ENCODE results near the gene GPLD1. TPM values are rescaled to one million over a fixed set of nuclear protein-coding genes. Genes with fewer than 3 reads are reported as not detected.

Gene GPLD1
- total and polyA plus RNA-seq, 4 donors = 15.5 to 62.0 (median 22.2) TPM

DNA sequence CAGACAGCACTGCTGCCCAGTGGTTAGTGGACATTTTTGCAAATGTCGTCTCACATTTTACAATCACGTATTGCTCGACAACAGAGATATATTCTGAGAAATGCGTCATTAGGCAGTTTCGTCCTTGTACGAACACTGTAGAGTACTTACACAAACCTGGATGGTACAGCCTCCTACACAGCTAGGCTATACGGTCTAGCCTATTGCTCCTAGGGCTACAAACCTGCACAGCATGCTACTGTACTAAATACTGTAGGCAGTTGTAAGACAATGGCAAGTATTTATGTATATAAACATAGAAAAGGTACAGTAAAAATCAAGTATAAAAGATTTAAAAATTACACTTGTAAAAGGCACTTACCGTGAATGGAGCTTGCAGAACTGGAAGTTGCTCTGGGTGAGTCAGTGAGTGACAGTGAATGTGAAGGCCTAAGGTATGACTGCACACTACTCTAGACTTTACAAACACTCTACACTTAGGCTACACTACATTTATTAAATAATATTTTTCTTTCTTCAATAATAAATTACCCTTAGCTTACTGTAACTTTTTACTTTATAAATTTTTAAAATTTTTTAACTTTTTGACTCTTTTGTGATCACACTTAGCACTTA is 48.5 kb upstream of the GPLD1 start:
- H3K36me3 ChIP-seq (ENCODE audit: control insufficient read depth in 4 of 4, insufficient read depth in 3 of 4, low read depth in 1 of 4, low read length in 3 of 4) = peaks cover 3 to 38% (median 27%) of the 10 kb centered on the region in 4 donors
- no peak overlapping the region for H3K27ac ChIP-seq (ENCODE audit: low read depth in 1 of 2, low read length in 2 of 2)
- TF ChIP-seq FOXA2 (IDR thresholded peaks at IDR 0.05) (no peak), HNF4A (conservative IDR thresholded peaks at IDR 0.05) (no peak), EGR1 (IDR thresholded peaks at IDR 0.05; ENCODE audit: low read depth in 2 of 2) (no peak), REST (IDR thresholded peaks at IDR 0.05) (no peak), HNF4G (IDR thresholded peaks at IDR 0.05) (no peak), GABPA (IDR thresholded peaks at IDR 0.05 in 1 of 2, conservative IDR thresholded peaks at IDR 0.05 in 1 of 2) (no peak), NR2F2 (IDR thresholded peaks at IDR 0.05) (no peak), YY1 (IDR thresholded peaks at IDR 0.05) (no peak), SP1 (IDR thresholded peaks at IDR 0.05) (no peak)
- TF ChIP-seq, protein P1, sequence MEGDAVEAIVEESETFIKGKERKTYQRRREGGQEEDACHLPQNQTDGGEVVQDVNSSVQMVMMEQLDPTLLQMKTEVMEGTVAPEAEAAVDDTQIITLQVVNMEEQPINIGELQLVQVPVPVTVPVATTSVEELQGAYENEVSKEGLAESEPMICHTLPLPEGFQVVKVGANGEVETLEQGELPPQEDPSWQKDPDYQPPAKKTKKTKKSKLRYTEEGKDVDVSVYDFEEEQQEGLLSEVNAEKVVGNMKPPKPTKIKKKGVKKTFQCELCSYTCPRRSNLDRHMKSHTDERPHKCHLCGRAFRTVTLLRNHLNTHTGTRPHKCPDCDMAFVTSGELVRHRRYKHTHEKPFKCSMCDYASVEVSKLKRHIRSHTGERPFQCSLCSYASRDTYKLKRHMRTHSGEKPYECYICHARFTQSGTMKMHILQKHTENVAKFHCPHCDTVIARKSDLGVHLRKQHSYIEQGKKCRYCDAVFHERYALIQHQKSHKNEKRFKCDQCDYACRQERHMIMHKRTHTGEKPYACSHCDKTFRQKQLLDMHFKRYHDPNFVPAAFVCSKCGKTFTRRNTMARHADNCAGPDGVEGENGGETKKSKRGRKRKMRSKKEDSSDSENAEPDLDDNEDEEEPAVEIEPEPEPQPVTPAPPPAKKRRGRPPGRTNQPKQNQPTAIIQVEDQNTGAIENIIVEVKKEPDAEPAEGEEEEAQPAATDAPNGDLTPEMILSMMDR (IDR thresholded peaks at IDR 0.05; ENCODE audit: low read depth, low read length, missing input control) = no peak
- TF ChIP-seq, protein P2, sequence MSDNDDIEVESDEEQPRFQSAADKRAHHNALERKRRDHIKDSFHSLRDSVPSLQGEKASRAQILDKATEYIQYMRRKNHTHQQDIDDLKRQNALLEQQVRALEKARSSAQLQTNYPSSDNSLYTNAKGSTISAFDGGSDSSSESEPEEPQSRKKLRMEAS (IDR thresholded peaks at IDR 0.05) = no peak
- TF ChIP-seq, protein P3, sequence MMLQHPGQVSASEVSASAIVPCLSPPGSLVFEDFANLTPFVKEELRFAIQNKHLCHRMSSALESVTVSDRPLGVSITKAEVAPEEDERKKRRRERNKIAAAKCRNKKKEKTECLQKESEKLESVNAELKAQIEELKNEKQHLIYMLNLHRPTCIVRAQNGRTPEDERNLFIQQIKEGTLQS (IDR thresholded peaks at IDR 0.05) = no peak
- H3K9ac ChIP-seq (ENCODE audit: low read depth in 1 of 2, low read length in 2 of 2) = no peak overlapping the region
- no peak overlapping the region for H3K4me3 ChIP-seq (ENCODE audit: low read depth in 1 of 3, low read length in 3 of 3)
- no peaks in the 10 kb centered on the region for H3K9me3 ChIP-seq (ENCODE audit: control insufficient read depth in 4 of 4, low read length in 3 of 4)
- no peaks in the 10 kb centered on the region for H3K27me3 ChIP-seq (ENCODE audit: control insufficient read depth in 4 of 4, insufficient read depth in 4 of 4, low read length in 3 of 4)
- no peak for DNase-seq (ENCODE audit: low spot score)
- no peaks in the 10 kb centered on the region for H3K4me1 ChIP-seq (ENCODE audit: control insufficient read depth in 4 of 4, insufficient read depth in 4 of 4, low read length in 3 of 4)
- 95% methylated on average over 8 of the region's 8 CpGs for WGBS

DNA sequence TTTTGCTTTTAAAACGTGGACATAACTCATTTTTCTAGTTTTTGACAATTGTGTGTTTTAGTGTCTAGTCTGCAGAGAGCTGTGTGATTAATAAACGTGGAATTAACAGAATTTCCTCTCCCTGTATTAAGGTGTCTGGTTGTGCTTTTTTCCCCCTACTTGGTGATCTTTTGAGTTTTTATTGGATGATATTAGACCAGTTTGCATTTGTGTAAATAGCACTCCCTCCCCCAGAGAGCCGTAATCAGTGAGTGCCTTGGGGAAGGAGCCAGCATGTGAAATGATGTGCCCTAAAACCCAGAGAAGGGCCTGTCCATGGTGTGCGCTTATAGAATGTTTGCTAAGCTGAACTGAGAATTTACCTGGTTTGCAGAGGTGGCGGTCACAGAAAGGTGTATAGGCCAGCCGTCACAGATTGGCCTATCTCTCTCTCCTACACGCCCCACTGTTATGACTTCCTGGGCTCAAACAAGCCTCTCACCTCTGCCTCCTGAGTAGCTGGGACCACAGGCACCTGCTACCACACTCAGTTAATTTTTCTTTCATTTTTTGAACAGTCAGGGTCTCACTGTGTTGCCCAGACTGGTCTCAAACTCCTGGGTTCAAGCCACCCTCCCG is 47.8 kb upstream of the GPLD1 start:
- Histone ChIP-seq H3K9me3 (ENCODE audit: control insufficient read depth in 4 of 4, low read length in 3 of 4) (no peaks in the 10 kb centered on the region), H3K27ac (ENCODE audit: low read depth in 1 of 2, low read length in 2 of 2) (no peak overlapping the region), H3K36me3 (ENCODE audit: control insufficient read depth in 4 of 4, insufficient read depth in 3 of 4, low read depth in 1 of 4, low read length in 3 of 4) (peaks cover 3 to 44% (median 30%) of the 10 kb centered on the region in 4 donors), H3K27me3 (ENCODE audit: control insufficient read depth in 4 of 4, insufficient read depth in 4 of 4, low read length in 3 of 4) (no peaks in the 10 kb centered on the region), H3K4me3 (ENCODE audit: low read depth in 1 of 3, low read length in 3 of 3) (no peak overlapping the region), H3K4me1 (ENCODE audit: control insufficient read depth in 4 of 4, insufficient read depth in 4 of 4, low read length in 3 of 4) (no peaks in the 10 kb centered on the region), H3K9ac (ENCODE audit: low read depth in 1 of 2, low read length in 2 of 2) (no peak overlapping the region)
- DNase-seq (ENCODE audit: low spot score) = no peak
- no peak for TF ChIP-seq REST (IDR thresholded peaks at IDR 0.05)
- TF ChIP-seq, protein P3 (IDR thresholded peaks at IDR 0.05) = no peak
- no peak for TF ChIP-seq SP1 (IDR thresholded peaks at IDR 0.05)
- WGBS = 91% methylated on average over 8 of the region's 8 CpGs
